BE2C (cell line): ENCODE measurements around the gene PHF21B.

Source experiments
- DNase-seq: peaks from one replicate; pipeline ENCODE4 v3.0.0-alpha.2; 2020
- H3K27me3 ChIP-seq: fragments of 250-450 bp; sonication (Bioruptor Pico); 2 replicates; pipeline ENCODE4 v1.5.1; 2020; ENCODE audit warnings: mild to moderate bottlenecking
- H3K36me3 ChIP-seq: fragments of 250-450 bp; sonication (Bioruptor Pico); 2 replicates; pipeline ENCODE4 v1.5.1; 2020; ENCODE audit warnings: mild to moderate bottlenecking
- H3K4me1 ChIP-seq: fragments of 250-450 bp; sonication (Bioruptor Pico); 2 replicates; pipeline ENCODE4 v1.5.1; 2020
- H3K4me3 ChIP-seq: 2 replicates; pipeline ENCODE4 v1.5.1; 2011; ENCODE audit warnings: low read depth, low read length
- H3K9me3 ChIP-seq: fragments of 250-450 bp; sonication (Bioruptor Pico); 2 replicates; pipeline ENCODE4 v1.5.1; 2020
- CTCF ChIP-seq: IDR thresholded peaks from 2 replicates; pipeline ENCODE4 v1.5.1; 2012; ENCODE audit warnings: mild to moderate bottlenecking, low read depth, low read length

PHF21B gene

GRCh38 chr22:44901301-44901700 is 108.5 kb downstream of the PHF21B start:
- no peak for DNase-seq
- no peak for TF ChIP-seq CTCF
- Histone ChIP-seq H3K9me3 (peaks cover 2% of the 10 kb centered on the region), H3K4me1 (no peaks in the 10 kb centered on the region), H3K27me3 (no peaks in the 10 kb centered on the region), H3K36me3 (peaks cover 18% of the 10 kb centered on the region), H3K4me3 (no peak overlapping the region)

- no peaks in the 10 kb centered on the region for H3K4me1 ChIP-seq
- H3K36me3 ChIP-seq = peaks cover 26% of the 10 kb centered on the region
- no peak overlapping the region for H3K4me3 ChIP-seq
- no peak for TF ChIP-seq CTCF
- H3K9me3 ChIP-seq = peaks cover 2% of the 10 kb centered on the region
- no peak for DNase-seq
- H3K27me3 ChIP-seq = no peaks in the 10 kb centered on the region
Measured at GRCh38 chr22:44898236-44898635, 111.6 kb downstream of the PHF21B start.

GRCh38 chr22:44895296-44896055 is 114.3 kb downstream of the PHF21B start:
- DNase-seq = no peak
- no peaks in the 10 kb centered on the region for H3K27me3 ChIP-seq

GRCh38 chr22:44894782-44895181 is 115.0 kb downstream of the PHF21B start:
- no peak for TF ChIP-seq CTCF
- Histone ChIP-seq H3K27me3 (no peaks in the 10 kb centered on the region), H3K9me3 (no peaks in the 10 kb centered on the region), H3K4me3 (no peak overlapping the region), H3K4me1 (no peaks in the 10 kb centered on the region), H3K36me3 (peaks cover 22% of the 10 kb centered on the region)
- DNase-seq = no peak

More at GRCh38 chr22:44895296-44896055, 114.3 kb downstream of the PHF21B start:
- Histone ChIP-seq H3K4me1 (no peaks in the 10 kb centered on the region), H3K4me3 (no peak overlapping the region), H3K36me3 (peaks cover 22% of the 10 kb centered on the region), H3K9me3 (no peaks in the 10 kb centered on the region)
- no peak for TF ChIP-seq CTCF

- H3K4me3 ChIP-seq = no peak overlapping the region
- H3K36me3 ChIP-seq = peaks cover 22% of the 10 kb centered on the region
- DNase-seq = no peak
- H3K9me3 ChIP-seq = no peaks in the 10 kb centered on the region
- TF ChIP-seq CTCF = no peak
- no peaks in the 10 kb centered on the region for H3K27me3 ChIP-seq
- no peaks in the 10 kb centered on the region for H3K4me1 ChIP-seq
Measured at GRCh38 chr22:44894321-44894720, 115.5 kb downstream of the PHF21B start.

GRCh38 chr22:44893731-44894080 is 116.1 kb downstream of the PHF21B start:
- no peak for DNase-seq
- no peak for TF ChIP-seq CTCF
- Histone ChIP-seq H3K4me3 (no peak overlapping the region), H3K27me3 (no peaks in the 10 kb centered on the region), H3K9me3 (no peaks in the 10 kb centered on the region), H3K36me3 (peaks cover 22% of the 10 kb centered on the region), H3K4me1 (no peaks in the 10 kb centered on the region)
